ENCODE data around the gene PLA2G12A. TPM values are rescaled to one million over a fixed set of nuclear protein-coding genes. Genes with fewer than 3 reads are reported as not detected.

PLA2G12A gene
- total and polyA plus RNA-seq, 8 donors: 20.6 to 58.4 (median 32.2) TPM

- TF ChIP-seq CTCF (IDR thresholded peaks at IDR 0.05): no peak
- no peak for ATAC-seq
- intact Hi-C loops (cut with DNase I): no loop called here
Measured at GRCh38 chr4:109738104-109738872, 8.4 kb upstream of the PLA2G12A start.

DNA sequence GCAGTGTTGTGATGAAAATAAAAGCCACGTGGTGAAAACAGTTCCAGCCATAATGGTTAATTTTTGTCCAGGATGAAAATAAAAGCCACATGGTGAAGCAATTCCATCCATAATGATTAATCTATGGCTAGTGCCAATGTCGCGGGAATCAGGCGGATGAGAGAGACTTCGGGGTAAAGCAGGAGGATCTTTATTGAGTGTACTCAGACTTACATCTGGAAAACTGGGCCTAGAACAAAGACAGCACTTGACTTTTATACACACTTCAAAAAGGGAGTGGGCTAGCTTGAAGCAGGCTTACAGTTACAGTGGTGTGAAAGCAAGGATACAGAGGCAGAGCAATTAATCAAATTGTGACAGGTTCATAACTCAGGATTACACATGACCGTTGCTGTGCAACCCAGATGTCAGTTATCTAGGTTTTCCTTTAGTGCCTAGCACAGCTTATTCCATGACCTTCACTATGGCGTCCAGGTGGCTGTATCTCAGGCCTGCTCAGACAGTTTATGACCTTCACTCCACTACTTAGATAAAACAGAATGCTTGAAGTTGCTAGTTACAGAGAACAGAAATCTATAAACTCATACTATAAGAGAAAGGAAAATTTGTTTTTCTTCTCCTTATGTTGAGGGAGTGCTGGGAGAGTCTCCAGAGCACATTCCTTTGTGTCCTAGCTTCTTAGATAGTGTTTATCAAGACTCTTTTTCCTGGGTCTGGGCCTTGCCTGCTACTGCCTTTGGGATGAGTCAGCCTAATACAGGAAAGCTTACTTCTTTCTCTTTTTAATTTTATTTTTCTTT, 5.9 kb upstream of the PLA2G12A start:
- intact Hi-C loops (cut with DNase I): no loop called here

More at GRCh38 chr4:109738104-109738872, 8.4 kb upstream of the PLA2G12A start:
- Histone ChIP-seq H3K4me3 (no peak overlapping the region), H3K9me3 (no peaks in the 10 kb centered on the region), H3K27ac (no peak overlapping the region), H3K27me3 (no peaks in the 10 kb centered on the region), H3K36me3 (no peaks in the 10 kb centered on the region), H3K4me1 (no peaks in the 10 kb centered on the region)
- no peak for DNase-seq

GRCh38 chr4:109733728-109734127, 3.9 kb upstream of the PLA2G12A start:
- Histone ChIP-seq H3K9me3 (no peaks in the 10 kb centered on the region), H3K27ac (no peak overlapping the region), H3K27me3 (no peaks in the 10 kb centered on the region), H3K36me3 (no peaks in the 10 kb centered on the region), H3K4me1 (peaks cover 0 to 7% of the 10 kb centered on the region in 2 donors), H3K4me3 (no peak overlapping the region)
- ATAC-seq: no peak
- TF ChIP-seq CTCF (IDR thresholded peaks at IDR 0.05): no peak
- intact Hi-C loops (cut with DNase I): no loop called here
- no peak for DNase-seq

More for the DNA sequence above, 5.9 kb upstream of the PLA2G12A start:
- H3K4me3 ChIP-seq: no peak overlapping the region
- H3K36me3 ChIP-seq: no peaks in the 10 kb centered on the region
- DNase-seq (no peak), ATAC-seq (peak; percentile 50)
- H3K27me3 ChIP-seq: no peaks in the 10 kb centered on the region
- no peaks in the 10 kb centered on the region for H3K9me3 ChIP-seq
- H3K4me1 ChIP-seq: no peaks in the 10 kb centered on the region
- H3K27ac ChIP-seq: peak overlapping the region; percentile 6 to 27
- TF ChIP-seq CTCF (IDR thresholded peaks at IDR 0.05): no peak

GRCh38 chr4:109730619-109731545, 1.0 kb upstream of the PLA2G12A start:
- H3K4me3 ChIP-seq: peak overlapping the region; percentile 82 to 90
- no peak for ATAC-seq
- no peak for DNase-seq
- H3K36me3 ChIP-seq: no peaks in the 10 kb centered on the region
- H3K27me3 ChIP-seq: no peaks in the 10 kb centered on the region
- H3K4me1 ChIP-seq: peaks cover 0 to 18% of the 10 kb centered on the region in 2 donors
- intact Hi-C loops (cut with DNase I): no loop called here
- no peaks in the 10 kb centered on the region for H3K9me3 ChIP-seq
- TF ChIP-seq CTCF (IDR thresholded peaks at IDR 0.05): no peak
- H3K27ac ChIP-seq: peak overlapping the region; percentile 72 to 77
